Measurements from ENCODE around the gene CTAG2.
"Not testable (repeated sequence)": the region's sequence is repeated elsewhere in the genome, so short reads cannot be mapped to it uniquely, and the experiment has no call there.

The CTAG2 gene

GRCh38 chrX:154653413-154653812 is at the start of gene CTAG2:
TSS of gene CTAG2 (minus strand) at chrX:154653579. CDS start at chrX:154653515, 64 bp downstream.
- DNase-seq (ENCODE audit: low spot score), result not testable (repeated sequence)

DNA sequence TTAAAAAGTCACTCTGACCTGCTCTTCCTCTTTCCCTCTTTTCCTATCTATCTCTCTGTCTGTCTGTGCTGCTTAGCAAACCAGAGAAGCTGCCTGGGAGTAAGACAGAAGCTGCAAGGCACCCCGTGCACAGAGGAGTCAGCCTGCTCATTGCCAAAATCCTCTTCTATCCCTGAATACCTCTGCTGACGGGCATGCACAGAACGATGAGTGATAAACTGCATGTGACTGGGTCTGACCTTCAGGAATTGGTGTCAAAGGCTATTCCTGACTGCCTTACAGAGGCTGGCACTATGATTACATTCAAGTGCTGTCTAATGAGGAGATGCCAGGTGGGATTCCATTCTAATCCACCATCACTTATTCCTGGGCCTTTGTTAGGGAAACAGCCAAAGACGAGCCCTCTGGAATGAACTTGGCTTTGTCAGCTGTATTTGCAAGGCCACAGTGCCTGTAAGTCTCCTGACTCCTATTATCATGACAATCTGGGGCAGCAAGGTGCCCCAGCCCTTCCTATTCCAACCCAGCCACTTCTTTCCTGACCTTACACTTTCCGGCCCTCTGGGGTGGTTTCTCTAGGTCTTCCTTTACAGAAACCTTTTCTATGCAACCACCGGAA is 45.4 kb upstream of the CTAG2 start:
- no peak for DNase-seq (ENCODE audit: low spot score)

DNA sequence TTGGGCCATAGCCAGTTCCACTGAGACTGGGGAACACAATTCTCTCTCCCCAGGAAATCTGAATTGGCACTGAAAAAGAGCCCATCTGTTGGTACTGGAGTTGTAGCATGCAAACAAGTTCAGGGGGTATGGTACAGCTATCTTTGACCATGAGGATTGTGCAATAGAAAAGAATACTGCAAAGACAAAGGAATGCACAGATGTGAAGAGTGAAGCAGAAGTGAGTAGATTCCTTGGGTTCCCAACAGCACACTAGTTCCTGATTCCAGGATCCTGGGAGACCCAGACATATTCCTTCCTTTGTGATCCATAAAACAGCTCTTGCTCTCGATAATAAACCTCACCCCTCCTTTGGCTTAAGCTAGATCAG is 43.3 kb upstream of the CTAG2 start:
- DNase-seq (ENCODE audit: low spot score), result peak; percentile 38

GRCh38 chrX:154695911-154696675 is 42.7 kb upstream of the CTAG2 start:
- DNase-seq (ENCODE audit: low spot score), result peak; percentile 72

GRCh38 chrX:154693394-154693793 is 40.0 kb upstream of the CTAG2 start:
- DNase-seq (ENCODE audit: low spot score), result no peak

DNA sequence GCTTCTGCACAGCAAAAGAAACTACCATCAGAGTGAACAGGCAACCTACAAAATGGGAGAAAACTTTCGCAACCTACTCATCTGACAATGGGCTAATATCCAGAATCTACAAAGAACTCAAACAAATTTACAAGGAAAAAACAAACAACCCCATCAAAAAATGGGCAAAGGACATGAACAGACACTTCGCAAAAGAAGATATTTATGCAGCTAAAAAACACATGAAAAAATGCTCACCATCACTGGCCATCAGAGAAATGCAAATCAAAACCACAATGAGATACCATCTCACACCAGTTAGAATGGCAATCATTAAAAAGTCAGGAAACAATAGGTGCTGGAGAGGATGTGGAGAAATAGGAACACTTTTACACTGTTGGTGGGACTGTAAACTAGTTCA is 37.1 kb upstream of the CTAG2 start:
- DNase-seq (ENCODE audit: low spot score), result not testable (repeated sequence)

- not testable (repeated sequence) for DNase-seq (ENCODE audit: low spot score)
Measured at GRCh38 chrX:154672084-154672483, 18.7 kb upstream of the CTAG2 start.

DNA sequence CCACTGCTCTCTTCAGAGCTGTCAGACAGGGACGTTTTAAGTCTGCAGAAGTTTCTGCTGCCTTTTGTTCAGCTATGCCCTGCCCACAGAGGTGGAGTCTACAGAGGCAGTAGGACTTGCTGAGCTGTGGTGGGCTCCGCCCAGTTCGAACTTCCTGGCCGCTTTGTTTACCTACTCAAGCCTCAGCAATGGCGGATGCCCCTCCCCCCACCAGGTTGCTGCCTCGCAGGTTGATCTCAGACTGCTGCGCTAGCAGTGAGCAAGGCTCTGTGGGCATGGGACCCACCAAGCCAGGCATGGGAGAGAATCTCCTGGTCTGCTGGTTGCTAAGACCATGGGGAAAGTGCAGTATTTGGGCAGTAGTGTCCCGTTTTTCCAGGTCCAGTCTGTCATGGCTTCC is 17.5 kb upstream of the CTAG2 start:
- DNase-seq (ENCODE audit: low spot score), result not testable (repeated sequence)

DNA sequence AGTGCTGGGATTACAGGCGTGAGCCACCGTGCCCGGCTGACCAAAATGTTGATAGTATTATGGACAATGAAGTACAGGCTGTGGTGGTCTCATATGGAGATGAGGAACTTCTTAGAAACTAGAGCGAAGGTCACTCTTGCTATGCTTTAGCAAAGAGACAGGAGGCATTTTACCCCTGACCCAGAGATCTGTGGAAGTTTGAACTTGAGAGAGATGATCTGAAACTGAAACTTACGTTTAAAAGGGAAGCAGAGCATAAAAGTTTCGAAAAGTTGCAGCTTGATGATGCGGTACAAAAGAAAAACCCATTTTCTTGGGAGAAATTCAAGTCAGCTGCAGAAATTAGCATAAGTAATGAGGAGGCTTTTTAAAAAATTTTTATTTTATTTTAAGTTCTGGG is 8.5 kb upstream of the CTAG2 start:
- no peak for DNase-seq (ENCODE audit: low spot score)

- no peak for DNase-seq (ENCODE audit: low spot score)
Measured at GRCh38 chrX:154661170-154661569, 7.8 kb upstream of the CTAG2 start.

DNA sequence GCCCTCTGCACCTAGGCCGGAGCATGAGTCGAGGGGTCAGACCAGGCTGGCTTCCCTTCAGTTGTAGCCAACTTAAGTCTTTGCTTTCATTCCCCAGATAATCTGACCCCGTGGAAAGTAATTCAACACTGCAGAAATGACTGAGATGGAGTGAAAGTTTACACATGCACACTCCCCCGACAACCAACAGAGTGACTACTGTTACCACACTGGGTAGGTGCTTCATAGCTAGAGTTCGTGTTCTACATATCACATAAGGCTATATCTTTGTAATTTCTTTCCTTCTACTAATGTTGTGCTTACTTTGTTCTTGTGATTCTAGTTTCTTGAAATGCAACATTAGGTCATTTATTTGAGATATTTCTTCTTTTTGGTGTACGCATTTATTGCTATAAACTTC is 7.2 kb upstream of the CTAG2 start:
- DNase-seq (ENCODE audit: low spot score), result no peak

DNA sequence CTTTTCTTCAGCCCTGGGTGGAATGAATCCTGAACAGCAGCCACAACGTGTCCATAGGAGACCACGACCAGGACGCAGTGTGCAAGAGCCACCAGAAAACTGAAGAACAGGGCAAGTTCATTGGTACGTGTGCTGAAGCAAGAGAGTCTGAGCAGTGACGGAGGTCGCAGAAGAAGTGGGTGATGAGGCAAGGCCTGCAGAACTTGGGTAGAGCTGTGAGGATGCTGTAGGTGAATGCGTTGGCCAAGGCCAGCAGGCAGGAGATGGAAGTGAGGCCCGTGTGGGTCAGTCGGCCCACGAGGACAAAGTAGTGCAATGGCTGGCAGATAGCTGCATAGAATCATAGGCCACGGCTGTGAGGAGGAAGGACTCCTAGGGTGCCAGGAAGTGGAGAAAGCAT is 5.6 kb upstream of the CTAG2 start:
- DNase-seq (ENCODE audit: low spot score), result no peak

- no peak for DNase-seq (ENCODE audit: low spot score)
Measured at GRCh38 chrX:154658187-154658586, 4.8 kb upstream of the CTAG2 start.

DNA sequence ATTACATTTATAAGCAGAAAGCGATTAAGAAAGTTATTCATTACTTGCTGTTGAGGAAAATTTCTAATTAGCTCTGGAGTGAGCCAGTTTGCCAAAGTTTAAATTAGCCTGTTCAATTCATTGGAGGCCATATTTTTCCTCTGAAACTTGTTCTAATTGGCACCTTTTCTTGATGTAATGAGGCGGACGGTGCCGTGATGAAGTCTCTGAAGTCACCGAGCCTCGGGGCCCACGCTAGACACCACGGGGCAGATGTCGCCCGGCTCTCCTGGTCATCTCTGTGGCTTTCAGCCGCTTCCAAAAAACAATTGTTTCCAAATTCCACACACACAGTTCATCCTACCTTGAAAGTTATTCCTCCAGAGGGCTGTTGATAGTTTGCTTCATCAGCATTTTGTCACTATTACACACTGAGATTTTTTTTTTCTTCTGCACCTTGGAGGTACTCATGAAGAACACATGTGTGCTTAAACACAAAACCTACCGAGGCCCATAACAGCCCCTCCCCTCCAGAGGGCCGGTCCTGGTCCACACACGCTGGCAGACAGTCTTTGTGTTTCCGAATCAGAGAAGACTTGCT is 3.9 kb upstream of the CTAG2 start:
- no peak for DNase-seq (ENCODE audit: low spot score)

DNA sequence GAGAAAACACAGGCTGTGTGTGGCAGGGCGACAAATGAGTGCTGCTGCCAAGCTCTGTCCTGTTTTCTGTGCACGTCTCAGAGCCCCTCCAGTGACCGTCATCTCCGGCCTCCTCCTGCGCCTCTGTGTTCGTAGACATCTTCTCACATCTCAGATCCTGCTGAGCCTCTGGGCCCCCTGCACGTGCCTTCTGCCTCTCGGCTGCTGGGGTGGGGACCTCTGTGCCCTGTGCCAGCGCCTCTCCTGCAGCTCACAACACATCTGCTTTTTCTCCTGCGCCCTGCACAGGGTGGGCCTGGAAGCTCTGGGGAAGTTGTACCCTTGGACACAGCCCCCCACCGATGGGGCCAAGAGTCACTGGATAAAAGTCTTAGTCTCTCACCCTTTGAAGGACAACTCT is 2.4 kb upstream of the CTAG2 start:
- DNase-seq (ENCODE audit: low spot score), result no peak

- no peak for DNase-seq (ENCODE audit: low spot score)
Measured at GRCh38 chrX:154655346-154655745, 2.0 kb upstream of the CTAG2 start.

- no peak for DNase-seq (ENCODE audit: low spot score)
Measured at GRCh38 chrX:154654925-154655324, 1.5 kb upstream of the CTAG2 start.

DNA sequence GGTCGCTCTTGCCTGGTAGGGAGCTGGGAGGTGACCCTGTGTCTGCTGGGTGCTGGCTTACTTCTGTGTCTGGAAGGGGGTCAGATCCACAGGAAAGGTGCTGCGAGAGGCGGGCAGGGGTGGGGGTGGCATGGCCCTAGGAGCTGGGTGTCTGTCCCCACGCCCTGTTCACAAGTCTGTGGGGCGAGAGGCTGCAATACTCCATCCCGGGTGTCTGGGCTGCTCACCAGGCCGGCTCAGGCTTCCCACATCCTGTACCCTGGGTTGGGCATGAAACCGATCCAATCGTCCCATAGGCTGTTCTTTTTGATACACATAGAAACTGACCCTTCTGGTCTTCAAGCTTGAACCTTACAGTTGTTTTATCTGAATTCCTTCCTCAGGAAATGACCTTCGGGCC is 993 bp upstream of the CTAG2 start:
- DNase-seq (ENCODE audit: low spot score), result no peak

DNA sequence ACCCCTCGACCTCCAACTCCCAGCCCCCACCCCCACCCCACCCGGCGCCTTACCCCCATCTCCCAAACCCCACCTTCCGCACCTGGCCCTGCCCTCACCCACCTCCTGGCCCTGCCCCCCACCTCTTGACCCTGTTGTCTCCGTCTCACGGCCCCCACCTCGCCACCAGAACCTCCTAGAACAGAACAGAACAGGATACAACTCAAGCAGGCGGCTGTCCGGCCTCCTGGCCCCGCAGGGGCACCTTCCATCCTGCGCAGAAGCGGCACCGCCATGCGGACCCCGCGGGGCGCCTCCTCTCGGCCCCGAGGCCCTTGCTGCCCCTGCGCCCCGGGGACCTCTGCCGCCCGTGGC is 354 bp downstream of the CTAG2 start:
- no peak for DNase-seq (ENCODE audit: low spot score)

DNA sequence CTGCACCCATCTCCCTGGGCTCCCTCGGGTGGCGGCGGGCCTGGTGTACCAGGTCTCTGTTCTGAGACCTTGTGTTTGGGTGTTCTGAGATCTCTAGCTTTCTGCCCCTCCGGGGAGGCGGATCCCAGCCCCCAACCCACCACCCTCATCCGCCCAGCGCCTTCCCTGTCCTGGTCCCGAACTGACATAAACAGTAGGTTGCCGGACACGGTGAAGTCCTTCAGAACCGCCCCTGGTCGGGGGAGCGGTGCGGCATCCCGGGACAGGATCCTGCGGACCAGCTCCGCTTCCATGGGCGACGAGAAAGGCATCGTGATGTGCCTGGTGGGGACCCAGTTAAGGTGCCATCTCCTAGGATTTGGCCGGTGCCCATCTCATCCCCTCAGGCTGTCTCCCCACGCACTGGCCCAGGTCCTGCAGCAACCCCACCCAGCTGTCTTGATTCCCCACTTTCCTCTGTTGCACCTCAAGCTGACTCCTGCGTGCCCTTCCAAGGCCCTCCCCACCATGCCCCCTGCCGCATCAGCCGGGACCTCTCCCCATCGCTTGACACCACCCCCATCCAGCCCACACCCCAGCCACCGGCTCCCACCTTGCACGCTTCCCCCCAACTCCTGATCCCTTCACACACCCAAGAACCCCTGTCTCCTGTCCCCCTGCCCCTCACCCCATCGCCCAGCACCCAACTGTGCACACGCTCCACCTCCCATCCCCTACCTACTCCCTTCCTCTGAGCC is 900 bp downstream of the CTAG2 start:
- DNase-seq (ENCODE audit: low spot score), result no peak

GRCh38 chrX:154650221-154650510 is 3.2 kb downstream of the CTAG2 start:
- no peak for DNase-seq (ENCODE audit: low spot score)

- no peak for DNase-seq (ENCODE audit: low spot score)
Measured at GRCh38 chrX:154649503-154650220, 3.7 kb downstream of the CTAG2 start.

- no peak for DNase-seq (ENCODE audit: low spot score)
Measured at GRCh38 chrX:154648931-154649330, 4.4 kb downstream of the CTAG2 start.
